ENCODE data around the gene RAX2. TPM values are rescaled to one million over a fixed set of nuclear protein-coding genes. Genes with fewer than 3 reads are reported as not detected.

Gene RAX2
- total RNA-seq, 2 donors from 2014 or later: not detected

DNA sequence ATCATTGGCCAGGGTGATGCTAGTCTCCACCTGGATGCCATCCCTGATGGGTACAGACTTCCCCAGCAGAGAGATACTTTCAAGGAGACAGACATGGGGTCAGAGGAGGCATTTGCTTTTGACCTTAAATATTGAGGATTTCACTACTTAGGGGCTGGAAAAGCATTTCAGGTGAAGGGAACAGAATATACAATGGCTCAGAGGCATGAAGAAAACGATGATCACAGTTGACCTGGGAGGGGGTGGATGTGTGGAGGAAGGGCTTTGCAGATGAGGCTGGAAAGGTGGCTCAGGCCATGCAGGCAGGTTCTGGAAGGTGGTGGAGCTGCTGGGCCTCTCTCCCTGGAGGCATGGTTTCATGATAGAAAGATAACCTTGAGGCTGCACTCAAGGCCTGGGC is 10.3 kb upstream of the RAX2 start:
- intact Hi-C loops (cut with DNase I): no loop called here
- no peak for DNase-seq (ENCODE audit: low spot score)

- intact Hi-C loops (cut with DNase I): no loop called here
- DNase-seq (ENCODE audit: low spot score): no peak
Measured at GRCh38 chr19:3781603-3782002, 9.6 kb upstream of the RAX2 start.

GRCh38 chr19:3780786-3781304 is 8.8 kb upstream of the RAX2 start:
- intact Hi-C loops (cut with DNase I): no loop called here
- no peak for DNase-seq (ENCODE audit: low spot score)

GRCh38 chr19:3778899-3779723 is 7.1 kb upstream of the RAX2 start:
- intact Hi-C loops (cut with DNase I): no loop called here
- no peak for DNase-seq (ENCODE audit: low spot score)

DNA sequence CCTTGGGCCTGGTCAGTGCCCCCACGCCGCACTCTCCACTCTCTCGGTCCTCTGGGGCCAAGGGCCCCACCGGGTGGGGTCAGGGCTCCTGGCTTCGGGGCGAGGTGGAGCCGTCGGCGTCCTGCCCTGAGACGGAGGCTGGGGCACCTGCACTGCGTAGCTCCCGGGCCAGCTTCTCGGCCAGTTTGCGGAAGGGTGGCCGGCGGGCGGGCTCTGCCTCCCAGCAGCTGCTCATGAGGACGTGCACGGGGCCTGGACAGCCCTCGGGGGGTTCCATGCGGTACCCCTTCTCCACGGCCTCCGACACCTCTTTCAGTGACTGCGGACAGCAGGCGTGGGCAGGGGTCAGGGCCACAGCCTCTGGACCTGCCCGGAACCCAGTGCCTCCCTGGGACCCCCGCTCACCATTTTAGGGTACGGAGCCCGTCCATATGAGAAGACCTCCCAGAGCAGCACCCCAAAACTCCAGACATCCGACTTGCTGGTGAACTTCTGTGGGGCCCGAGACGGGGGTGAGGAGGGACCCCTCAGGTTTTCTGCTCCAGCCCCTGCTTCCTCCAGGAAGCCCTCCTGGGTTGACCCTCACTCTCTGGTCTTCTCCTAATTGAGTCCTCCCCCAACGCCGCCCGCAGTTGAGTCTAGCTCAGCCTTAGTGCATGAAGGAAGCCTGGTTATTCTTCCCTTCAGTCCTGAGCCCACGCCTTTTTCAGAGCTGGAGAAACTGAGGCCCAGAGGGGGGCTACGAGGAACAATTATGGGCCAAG is 6.3 kb upstream of the RAX2 start:
- intact Hi-C loops (cut with DNase I): no loop called here
- no peak for DNase-seq (ENCODE audit: low spot score)

- intact Hi-C loops (cut with DNase I): no loop called here
Measured at GRCh38 chr19:3776479-3777040, 4.5 kb upstream of the RAX2 start.

DNA sequence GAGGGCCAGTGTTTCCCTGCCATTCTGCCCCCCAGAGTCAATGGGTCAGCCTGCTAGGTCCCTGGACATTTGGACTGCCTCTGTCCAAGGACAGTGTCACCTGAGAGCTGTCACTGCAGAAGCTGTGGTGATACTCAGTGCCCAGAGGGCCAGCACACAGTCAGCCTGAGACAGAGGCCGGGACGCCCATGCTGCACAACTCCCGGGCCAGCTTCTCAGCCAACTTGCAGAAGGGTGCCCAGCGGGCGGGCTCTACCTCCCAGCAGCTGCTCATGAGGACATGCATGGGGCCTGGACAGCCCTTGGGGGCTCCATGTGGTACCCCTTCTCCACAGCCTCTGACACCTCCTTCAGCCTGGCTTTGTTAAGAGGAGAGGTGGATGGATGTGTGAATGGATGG is 3.8 kb upstream of the RAX2 start:
- DNase-seq (ENCODE audit: low spot score): no peak
- intact Hi-C loops (cut with DNase I): no loop called here

More at GRCh38 chr19:3776479-3777040, 4.5 kb upstream of the RAX2 start:
- no peak for DNase-seq (ENCODE audit: low spot score)

DNA sequence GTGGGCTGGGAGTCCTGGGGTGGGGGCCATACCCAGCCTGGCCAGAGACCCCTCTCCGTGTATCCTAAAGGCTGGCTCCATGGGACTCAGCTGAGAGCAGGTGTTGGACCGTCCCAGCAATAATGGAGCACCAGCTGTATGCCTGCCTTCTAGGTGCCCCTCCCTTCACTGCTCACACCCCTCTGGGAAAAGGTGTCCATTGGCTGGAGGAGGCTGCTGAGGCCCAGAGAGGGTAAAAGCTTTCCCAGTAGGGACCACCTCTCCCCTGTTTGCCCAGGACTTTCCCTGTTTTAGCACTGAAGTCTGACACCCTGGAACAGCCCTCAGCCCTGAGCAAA is 3.3 kb upstream of the RAX2 start:
- intact Hi-C loops (cut with DNase I): no loop called here
- no peak for DNase-seq (ENCODE audit: low spot score)

- intact Hi-C loops (cut with DNase I): no loop called here
- DNase-seq (ENCODE audit: low spot score): no peak
Measured at GRCh38 chr19:3774621-3775373, 2.8 kb upstream of the RAX2 start.

GRCh38 chr19:3773814-3774515 is 1.9 kb upstream of the RAX2 start:
- DNase-seq (ENCODE audit: low spot score): no peak

DNA sequence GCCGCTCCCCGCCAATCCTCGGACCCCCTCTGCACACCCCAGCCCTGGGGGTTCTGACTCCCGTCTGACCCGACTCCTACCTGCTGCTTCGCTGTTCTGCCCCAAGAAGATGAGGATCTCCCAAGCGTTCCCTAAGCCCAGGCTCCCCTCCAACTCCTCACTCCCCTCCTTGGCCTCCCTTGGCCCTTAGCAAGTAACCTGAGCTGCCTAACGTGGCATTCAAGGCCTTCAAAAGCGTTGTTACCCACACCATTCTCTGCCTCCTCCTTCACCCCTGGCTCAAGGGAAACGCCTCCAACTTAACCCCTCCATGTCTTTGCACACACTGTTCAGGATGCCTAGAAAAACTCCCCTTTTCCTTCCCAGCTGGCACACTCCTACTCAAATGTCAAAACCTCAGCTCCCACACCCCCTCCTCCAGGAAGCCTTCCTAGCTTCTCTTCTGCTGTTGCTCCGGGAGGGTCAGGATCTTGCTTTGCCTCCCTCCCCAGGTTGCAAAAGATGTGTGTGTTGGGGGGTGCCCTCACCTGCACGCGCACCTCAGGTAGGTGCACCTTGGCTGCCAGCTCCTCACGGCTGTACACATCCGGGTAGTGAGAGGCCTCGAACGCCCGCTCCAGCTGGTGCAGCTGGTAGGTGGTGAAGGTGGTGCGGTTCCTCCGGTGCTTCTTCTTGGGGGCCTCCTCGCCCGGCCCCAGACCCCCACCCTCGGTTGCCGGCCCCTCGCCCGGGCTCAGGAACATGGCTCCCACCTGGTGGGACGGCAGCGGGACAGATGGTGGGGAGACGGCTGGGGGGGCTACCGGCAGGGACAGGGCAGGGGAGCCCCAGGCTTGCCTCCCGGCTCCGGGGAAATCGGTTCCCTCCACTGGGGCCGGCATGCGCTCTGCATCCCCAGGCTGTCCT is 775 bp downstream of the RAX2 start:
- intact Hi-C loops (cut with DNase I): no loop called here
- DNase-seq (ENCODE audit: low spot score): no peak

More at GRCh38 chr19:3773814-3774515, 1.9 kb upstream of the RAX2 start:
- intact Hi-C loops (cut with DNase I): no loop called here

DNA sequence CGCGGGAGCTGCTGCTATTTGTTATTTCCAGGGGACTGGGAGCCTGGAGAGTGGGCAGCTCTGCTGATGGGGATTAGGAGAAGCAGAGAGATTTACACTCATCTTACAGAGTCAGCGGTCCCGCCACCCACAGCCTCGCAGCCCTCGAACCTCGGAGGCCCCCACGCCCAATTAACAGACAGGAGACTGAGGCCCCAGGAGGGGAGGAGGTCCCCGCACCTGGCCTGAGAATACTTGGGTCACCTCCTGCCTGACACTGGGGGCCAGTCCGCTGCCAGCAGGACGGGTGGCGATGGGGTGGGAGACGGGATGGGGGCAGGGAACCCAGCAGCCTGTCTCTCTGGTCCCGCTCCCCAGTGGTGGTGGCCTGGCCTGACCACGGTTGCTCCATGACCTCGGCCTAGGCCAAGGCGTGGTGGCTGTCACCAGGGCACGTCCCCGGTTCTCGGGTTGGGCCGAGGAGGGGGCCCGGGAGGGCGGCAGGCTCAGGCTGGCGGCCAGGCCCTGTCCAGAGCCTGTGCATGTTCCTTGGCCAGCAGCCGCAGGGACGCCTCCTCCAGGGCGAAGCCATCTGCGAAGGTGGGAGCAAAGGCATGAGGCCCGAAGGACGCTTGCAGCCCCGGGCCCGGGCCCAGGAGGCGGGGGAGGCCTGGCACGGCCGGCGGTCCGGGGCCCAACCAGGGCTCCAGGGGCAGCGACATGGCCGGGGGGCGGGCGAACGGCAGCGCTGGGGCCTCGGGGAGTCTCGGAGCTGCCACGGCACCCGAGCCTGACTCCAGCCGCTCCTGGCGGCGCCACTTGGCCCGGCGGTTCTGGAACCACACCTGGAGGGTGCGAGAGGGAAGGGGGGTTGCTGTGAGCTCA is 1.7 kb downstream of the RAX2 start:
- DNase-seq (ENCODE audit: low spot score): no peak
- intact Hi-C loops (cut with DNase I): no loop called here

DNA sequence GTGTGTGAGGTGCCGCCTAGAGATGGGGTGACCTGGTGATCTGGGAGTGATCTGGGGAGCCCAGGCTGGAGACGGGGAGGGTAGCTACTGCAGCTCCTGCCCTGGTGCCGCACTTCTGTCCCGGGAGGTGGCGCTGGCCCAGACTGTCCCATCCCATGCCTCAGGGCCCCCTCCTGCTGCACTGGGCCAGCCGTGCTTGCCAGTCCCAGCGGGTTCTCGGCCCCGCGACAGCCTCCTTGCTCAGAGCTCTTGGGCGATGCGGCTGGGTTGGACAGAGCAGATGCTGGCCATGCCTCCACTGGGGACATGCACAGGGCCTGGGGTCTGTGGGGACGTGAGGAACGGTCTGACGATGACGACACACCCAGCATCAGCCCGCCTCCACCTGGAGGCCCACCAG is 2.5 kb downstream of the RAX2 start:
- intact Hi-C loops (cut with DNase I): no loop called here
- DNase-seq (ENCODE audit: low spot score): no peak

DNA sequence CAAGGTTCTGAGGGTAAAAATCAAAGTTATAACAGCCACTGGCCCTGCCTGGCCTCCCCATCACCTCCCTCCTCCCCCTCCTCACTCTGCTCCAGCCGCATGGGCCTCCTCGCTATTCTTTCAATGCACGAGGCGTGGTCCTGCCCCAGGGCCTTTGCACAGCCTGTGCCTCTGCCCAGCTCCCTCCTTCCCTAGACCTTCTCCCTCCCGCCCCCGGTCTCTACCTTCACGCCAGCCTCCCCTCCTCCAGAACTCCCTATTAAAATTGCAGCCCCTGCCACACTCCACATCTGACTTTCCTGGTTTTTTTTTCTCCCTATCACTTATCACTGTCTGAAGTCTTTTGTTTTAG is 3.3 kb downstream of the RAX2 start:
- intact Hi-C loops (cut with DNase I): no loop called here
- DNase-seq (ENCODE audit: low spot score): no peak

GRCh38 chr19:3768015-3768747 is 3.8 kb downstream of the RAX2 start:
- DNase-seq (ENCODE audit: low spot score): no peak

GRCh38 chr19:3767050-3767449 is 5.0 kb downstream of the RAX2 start:
- intact Hi-C loops (cut with DNase I): no loop called here
- no peak for DNase-seq (ENCODE audit: low spot score)

More at GRCh38 chr19:3768015-3768747, 3.8 kb downstream of the RAX2 start:
- intact Hi-C loops (cut with DNase I): no loop called here

DNA sequence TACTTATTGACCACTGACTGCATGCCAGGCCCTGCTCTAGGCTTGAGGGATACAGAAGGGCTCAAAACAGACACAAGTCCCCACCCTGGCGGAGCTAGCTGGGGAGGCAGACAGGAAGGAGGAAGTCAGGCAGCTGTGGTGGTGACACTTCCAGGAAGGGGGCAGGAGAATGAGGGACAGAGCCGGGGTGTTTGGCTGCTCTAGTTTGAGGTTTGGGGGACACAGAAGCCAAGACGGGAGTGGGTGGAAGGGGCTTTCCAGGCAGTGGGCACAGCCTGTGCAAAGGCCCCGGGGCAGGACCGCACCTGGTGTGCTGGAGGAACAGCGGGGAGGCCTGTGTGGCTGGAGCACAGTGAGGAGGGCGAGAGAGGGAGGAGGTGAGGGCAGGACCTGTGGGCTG is 5.5 kb downstream of the RAX2 start:
- no peak for DNase-seq (ENCODE audit: low spot score)
- intact Hi-C loops (cut with DNase I): no loop called here
